ENCODE data around the gene NCOA7. TPM values are rescaled to one million over a fixed set of nuclear protein-coding genes. Genes with fewer than 3 reads are reported as not detected.

The NCOA7 gene
- total and polyA plus RNA-seq, 2 of the 8 experiments (the other 6 are each of a cell fraction or from before 2014, with no cell fraction given): 2.6 to 10.7 TPM

DNA sequence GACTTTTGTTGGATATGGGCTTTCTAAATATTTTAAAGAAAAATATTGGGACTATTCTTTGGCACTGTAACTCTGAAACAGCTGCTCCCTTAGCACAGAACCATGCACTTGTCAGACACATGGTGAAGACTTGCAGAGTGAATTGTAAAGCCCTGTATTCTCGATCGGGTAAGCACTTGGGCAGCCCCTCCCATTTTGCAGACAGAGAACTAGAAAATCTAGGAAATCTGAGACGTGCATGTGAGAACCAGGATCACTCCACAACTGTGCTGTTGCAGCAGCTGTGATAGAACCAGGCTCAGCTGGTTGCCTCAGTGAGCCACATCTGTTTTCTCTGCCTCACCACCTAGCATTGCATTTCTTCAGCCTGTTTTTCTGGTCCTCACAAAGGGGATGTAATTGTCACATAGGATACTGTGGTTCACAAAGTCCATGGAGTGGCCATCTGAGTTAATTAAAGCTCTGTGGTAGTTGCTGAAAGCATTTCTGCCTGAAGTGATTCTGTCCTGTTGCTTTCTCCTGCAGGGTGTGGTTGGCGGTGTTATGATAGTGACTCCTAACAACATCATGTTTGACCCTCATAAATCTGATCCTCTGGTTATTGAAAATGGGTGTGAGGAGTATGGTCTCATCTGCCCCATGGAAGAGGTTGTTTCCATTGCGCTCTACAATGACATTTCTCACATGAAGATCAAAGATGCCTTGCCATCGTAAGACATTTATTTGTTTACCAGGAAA is 94.0 kb downstream of the NCOA7 start:
- Histone ChIP-seq H4K5ac (ENCODE audit: insufficient read length, low read depth, low read length) (no peak overlapping the region), H2BK15ac (ENCODE audit: low read length) (no peak overlapping the region), H2BK120ac (replicated peaks; ENCODE audit: low read depth, low read length) (no peak overlapping the region), H3K79me1 (ENCODE audit: low read depth, low read length) (no peaks in the 10 kb centered on the region), H3K27ac (ENCODE audit: low read depth, low read length) (no peak overlapping the region), H3K79me2 (ENCODE audit: control insufficient read depth in 1 of 2, insufficient read depth in 2 of 2, low read length in 2 of 2) (no peaks in the 10 kb centered on the region), H3K14ac (ENCODE audit: insufficient read length) (no peak overlapping the region), H3K36me3 (ENCODE audit: control insufficient read depth in 2 of 4, insufficient read depth in 4 of 4, low read length in 3 of 4) (peaks cover 0 to 5% (median 0%) of the 10 kb centered on the region in 4 experiments; a peak in 1 of 8 replicates), H3K4me2 (ENCODE audit: insufficient read depth in 1 of 2, low read depth in 2 of 2, low read length in 2 of 2) (no peak overlapping the region), H2BK5ac (ENCODE audit: low read depth, low read length) (no peak overlapping the region), H3K9me3 (ENCODE audit: insufficient read depth in 2 of 2, low read depth in 1 of 2, low read length in 1 of 2) (no peaks in the 10 kb centered on the region), H4K20me1 (replicated peaks in 1 of 2; ENCODE audit: control insufficient read depth in 1 of 2, insufficient read depth in 2 of 2, low read length in 2 of 2) (no peaks in the 10 kb centered on the region), H2BK20ac (ENCODE audit: low read length) (no peak overlapping the region), H4K91ac (replicated peaks; ENCODE audit: insufficient read length, low read length) (no peak overlapping the region), H4K8ac (ENCODE audit: extremely low read depth, insufficient read depth, low read length) (no peak overlapping the region), H3K23me2 (ENCODE audit: low read depth, low read length) (no peaks in the 10 kb centered on the region; the same call in 1 of the 2 replicates), H2BK12ac (ENCODE audit: low read depth, low read length) (no peak overlapping the region), H3K27me3 (replicated peaks in 1 of 4; ENCODE audit: control insufficient read depth in 3 of 4, extremely low read depth in 1 of 4, insufficient read depth in 3 of 4, low read length in 3 of 4) (no peaks in the 10 kb centered on the region), H2AFZ (ENCODE audit: low read length) (no peak overlapping the region), H2AK5ac (ENCODE audit: low read depth, low read length) (no peak overlapping the region), H3K56ac (replicated peaks; ENCODE audit: insufficient read length, low read depth, low read length) (no peak overlapping the region), H3K4ac (replicated peaks; ENCODE audit: insufficient read length, low read depth, low read length) (no peak overlapping the region), H3K23ac (ENCODE audit: insufficient read length) (no peak overlapping the region), H3K4me1 (replicated peaks in 1 of 4; ENCODE audit: control insufficient read depth in 3 of 4, insufficient read depth in 4 of 4, low read length in 3 of 4) (no peaks in the 10 kb centered on the region), H3K18ac (ENCODE audit: extremely low read depth, low read length) (no peak overlapping the region), H3K9ac (replicated peaks in 1 of 4; ENCODE audit: extremely low read depth in 1 of 4, low read depth in 3 of 4, low read length in 3 of 4) (no peak overlapping the region), H3K4me3 (ENCODE audit: extremely low read depth in 1 of 4, insufficient read depth in 2 of 4, low read depth in 3 of 4, low read length in 4 of 4) (no peak overlapping the region)
- ChIA-PET POLR2A (ENCODE audit: partially characterized antibody) (no interaction called here), CTCF (ENCODE audit: partially characterized antibody) (interaction anchor here (0.6 to 3.1 kb wide), 6 partner anchors 17 to 573 kb away, joined by 3 to 11 read pairs (median 4); partner anchors contain the start of gene HINT3)
- no peak for TF ChIP-seq POU5F1 (IDR thresholded peaks at IDR 0.05; ENCODE audit: low read depth, low read length)
- FAIRE-seq (no peak), DNase-seq (ENCODE audit: low read depth in 1 of 2, low spot score in 2 of 2) (no peak)
- 84% methylated on average over 6 of the region's 6 CpGs; no CpG with 5 or more reads in 1 of the 2 experiments for WGBS, 2 experiments (ENCODE audit: extremely low coverage in 1 of 2, insufficient coverage in 1 of 2, insufficient read length in 1 of 2, insufficient replicate concordance in 2 of 2, low coverage in 1 of 2, low lambda C conversion rate in 2 of 2, missing lambda C conversion rate in 1 of 2)
